Stimulated activated CD4-positive, alpha-beta T cell treated with anti-CD3 and anti-CD28 coated beads, Interleukin-1b, Interleukin-23, amount 100 ng/mL, for 4 hours (primary cell): ENCODE results near the gene ACTL6B.
"Not testable (repeated sequence)": the region's sequence is repeated elsewhere in the genome, so short reads cannot be mapped to it uniquely, and the experiment has no call there.

Experiments
- DNase-seq, 2 donors: peaks; one replicate each; pipeline ENCODE4 v3.0.0-alpha.2; 2020; ENCODE audit warnings: low read depth in 2 of 2

ACTL6B gene

GRCh38 chr7:100671353-100672327 is 15.4 kb upstream of the ACTL6B start:
- DNase-seq, result no peak

GRCh38 chr7:100670074-100670473 is 13.8 kb upstream of the ACTL6B start:
- no peak for DNase-seq

DNA sequence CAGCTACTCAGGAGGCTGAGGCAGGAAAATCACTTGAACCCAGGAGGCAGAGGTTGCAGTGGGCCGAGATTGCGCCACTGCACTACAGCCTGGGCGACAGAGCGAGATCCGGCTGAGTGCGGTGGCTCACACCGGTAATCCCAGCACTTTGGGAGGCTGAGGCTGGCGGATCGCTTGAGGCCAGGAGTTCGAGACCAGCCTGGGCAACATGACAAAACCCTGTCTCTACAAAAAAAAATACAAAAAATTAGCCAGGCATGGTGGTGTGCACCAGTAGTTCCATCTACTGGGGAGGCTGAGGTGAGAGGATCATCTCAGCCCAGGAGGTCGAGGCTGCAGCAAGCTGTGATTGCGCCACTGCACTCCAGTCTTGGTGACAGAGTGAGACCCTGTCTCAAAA is 12.9 kb upstream of the ACTL6B start:
- not testable (repeated sequence) for DNase-seq

DNA sequence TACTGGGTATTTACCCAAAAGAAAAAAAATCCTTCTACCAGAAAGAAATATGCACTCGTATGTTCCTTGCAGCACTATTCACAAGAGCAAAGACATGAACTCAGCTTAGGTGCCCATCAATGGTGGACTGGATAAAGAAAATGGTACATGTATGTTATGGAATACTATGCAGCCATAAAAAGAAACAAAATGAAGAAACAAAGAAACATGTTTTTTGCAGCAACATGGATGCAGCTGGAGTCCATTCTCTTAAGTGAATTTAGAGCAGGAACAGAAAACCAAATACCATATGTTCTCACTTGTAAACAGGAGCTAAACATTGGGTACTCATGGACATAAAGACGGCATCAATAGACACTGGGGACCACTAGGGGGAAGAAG is 11.8 kb upstream of the ACTL6B start:
- DNase-seq, result no peak

DNA sequence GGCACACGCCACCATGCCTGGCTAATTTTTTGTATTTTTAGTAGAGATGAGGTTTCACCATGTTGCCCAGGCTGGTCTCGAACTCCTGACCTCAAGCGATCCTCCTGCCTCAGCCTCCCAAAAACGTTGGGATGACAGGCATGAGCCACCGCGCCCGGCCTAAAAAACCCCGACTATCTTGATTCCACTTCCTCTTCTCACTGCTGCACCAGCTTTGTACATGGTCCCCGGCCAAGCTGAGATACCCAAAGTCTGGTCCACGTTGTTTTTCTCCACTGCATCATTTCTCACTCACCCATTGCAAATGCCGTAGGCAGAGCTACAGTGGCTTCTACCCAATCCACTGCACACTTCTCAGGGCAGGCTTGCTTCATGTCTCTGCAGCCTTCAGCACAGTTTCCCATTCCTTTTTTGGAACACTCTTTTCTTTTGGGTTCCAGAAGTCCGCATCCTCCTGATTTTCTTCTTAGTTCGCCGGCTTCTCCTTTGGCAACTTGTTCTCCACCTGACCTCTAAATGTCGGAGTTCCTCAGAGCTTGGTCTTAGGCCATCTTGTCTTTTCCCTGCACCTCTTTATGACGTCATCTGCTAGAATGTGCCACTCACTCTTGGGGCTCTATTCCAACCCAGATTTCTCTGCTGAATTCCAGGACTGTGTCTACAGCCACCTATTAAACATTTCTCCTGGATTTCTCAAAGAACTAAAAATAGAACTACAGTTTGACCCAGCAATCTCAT is 11.3 kb upstream of the ACTL6B start:
- no peak for DNase-seq

GRCh38 chr7:100665168-100665726 is 9.0 kb upstream of the ACTL6B start:
- no peak for DNase-seq

DNA sequence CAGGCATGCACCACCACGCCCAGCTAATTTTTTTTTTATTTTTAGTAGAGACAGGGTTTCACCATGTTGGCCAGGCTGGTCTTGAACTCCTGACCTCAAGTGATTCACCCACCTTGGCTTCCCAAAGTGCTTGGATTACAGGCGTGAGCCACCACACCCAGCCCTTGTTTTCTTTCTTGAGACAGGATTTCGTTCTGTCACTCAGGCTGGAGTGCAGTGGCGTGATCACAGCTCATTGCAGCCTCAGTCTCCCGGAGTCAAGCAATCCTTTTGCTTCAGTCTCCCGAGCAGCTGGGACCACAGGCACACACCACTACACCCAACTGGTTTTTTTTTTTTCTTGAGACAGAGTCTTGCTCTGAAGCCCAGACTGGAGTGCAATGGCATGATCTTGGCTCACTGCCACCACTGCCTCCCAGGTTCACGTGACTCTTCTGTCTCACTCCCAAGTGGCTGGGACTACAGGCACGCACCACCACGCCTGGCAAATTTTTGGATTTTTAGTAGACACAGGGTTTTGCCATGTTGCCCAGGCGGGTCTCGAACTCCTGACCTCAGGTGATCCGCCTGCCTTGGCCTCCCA is 6.0 kb upstream of the ACTL6B start:
- DNase-seq, result not testable (repeated sequence)

DNA sequence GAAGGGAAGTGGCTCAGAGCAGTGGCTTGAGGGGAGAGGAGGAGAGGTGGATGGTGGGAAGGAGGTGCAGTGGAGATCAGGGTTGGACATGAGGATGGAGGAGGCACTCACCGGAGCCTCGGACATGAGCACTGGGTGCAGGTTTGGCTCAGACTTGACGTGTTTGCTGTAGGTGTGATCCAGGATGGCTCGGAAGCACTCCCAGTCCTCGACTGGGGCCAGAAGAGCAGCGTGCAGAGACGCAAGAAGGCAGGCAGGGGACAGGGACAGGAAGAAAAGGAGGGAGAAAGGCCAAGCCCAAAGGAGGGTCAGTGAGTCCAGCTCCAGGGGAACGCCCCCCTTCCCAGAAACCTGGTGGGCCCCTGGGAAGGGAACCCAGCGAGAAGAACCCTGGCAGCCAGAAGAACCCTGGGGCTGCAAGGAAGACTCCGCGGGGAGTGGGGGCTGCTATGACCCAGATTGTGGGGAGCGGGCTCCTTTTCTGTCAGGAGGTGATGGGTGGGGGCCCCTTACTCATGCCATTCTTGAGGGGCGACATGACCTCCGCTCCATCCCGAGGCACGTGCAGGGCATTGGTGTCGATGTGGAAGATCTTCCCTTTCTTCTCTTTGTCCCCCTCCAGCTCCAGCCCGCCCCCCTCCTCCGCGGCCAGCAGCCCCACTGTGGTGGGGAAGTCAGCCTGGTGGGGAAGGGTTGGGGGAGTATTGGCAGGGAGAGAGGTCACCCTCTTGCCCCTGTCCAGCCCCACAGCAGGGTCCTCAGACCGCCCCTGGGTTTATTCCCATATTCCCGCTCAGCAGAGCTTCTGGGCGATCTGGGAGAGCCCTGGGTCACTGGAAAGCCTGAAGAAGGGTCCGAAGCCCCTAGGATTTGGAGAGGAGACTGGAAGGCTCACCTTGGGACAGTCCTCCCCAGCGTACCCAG is 1.1 kb downstream of the ACTL6B start:
- no peak for DNase-seq

- no peak for DNase-seq
These were observed 6.3 kb downstream of the ACTL6B start for GRCh38 chr7:100649826-100650565.

DNA sequence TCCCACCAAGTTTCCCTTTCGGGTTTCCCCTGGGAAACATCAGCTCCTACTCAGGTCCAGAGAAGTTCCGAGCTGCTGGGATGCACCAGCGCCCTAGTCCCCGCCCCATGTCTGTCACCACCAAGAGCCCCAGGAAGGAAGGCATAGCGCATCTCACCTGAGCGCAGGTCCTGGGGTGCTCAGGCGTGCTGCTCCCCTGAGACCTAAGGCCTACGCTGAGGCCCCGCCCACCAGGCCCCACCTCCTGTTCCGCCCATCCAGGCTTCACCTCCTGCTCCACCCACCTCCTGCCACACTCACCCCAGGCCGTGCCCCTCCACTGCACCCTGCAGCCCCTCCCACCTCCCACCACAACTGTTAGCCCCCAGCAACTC is 13.7 kb downstream of the ACTL6B start:
- no peak for DNase-seq

DNA sequence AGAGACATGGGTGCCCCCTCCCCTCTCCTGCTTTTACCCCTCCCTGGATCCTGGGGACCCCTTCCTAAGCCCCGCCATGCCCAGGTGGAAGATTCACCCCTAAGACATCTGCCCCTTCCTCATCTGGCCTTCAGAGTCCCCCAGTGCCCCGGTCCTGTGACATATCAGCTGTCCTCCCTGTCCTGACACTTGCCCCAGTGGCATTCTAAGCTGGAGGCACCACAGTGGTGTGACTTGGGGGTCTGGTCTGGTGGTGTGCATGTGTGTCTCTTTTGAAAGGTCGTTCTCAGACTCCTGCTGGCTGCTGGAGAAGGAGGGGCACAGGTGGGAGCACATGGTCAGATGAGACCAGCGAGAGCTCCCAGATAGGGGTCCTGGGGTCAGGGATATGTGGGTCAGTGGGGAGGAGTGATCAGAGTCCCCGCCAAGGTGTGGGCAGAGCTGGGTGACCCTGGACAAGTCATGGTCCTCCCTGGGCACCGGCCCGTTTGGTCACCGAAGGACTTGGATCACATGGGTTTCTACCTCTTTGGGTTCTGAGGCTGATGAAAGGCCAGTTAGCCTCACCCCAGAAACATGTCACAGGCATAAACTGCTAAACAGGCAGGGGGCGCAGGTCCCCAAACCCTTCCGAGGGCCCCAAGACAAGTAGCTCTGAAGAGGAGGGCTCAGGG is 14.3 kb downstream of the ACTL6B start:
- no peak for DNase-seq

DNA sequence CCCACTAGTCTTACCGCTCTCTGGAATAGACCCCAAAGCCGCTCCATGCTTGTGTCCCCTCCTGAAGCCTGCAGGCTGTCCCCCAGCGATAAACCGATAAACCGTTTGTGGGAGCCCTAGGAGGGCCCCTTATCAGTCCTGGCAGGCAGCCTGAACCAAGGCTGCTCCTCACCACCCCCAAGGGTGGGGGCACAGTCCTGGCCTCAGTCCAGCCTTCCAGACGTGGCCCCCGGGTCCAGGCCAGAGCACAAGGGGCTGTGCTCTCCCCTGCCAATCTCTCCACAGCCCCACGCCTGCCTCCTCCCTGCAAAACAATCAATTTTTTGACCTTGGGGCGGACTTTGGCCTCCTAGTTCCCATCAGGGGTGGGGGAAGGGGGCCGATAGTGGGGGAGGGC is 14.8 kb downstream of the ACTL6B start, which contains the start of gene TFR2:
TFR2 (minus strand) TSS at position 90 of the 397 bp plus-strand sequence; CDS start at position 47, 43 bp downstream.
- DNase-seq, result no peak

DNA sequence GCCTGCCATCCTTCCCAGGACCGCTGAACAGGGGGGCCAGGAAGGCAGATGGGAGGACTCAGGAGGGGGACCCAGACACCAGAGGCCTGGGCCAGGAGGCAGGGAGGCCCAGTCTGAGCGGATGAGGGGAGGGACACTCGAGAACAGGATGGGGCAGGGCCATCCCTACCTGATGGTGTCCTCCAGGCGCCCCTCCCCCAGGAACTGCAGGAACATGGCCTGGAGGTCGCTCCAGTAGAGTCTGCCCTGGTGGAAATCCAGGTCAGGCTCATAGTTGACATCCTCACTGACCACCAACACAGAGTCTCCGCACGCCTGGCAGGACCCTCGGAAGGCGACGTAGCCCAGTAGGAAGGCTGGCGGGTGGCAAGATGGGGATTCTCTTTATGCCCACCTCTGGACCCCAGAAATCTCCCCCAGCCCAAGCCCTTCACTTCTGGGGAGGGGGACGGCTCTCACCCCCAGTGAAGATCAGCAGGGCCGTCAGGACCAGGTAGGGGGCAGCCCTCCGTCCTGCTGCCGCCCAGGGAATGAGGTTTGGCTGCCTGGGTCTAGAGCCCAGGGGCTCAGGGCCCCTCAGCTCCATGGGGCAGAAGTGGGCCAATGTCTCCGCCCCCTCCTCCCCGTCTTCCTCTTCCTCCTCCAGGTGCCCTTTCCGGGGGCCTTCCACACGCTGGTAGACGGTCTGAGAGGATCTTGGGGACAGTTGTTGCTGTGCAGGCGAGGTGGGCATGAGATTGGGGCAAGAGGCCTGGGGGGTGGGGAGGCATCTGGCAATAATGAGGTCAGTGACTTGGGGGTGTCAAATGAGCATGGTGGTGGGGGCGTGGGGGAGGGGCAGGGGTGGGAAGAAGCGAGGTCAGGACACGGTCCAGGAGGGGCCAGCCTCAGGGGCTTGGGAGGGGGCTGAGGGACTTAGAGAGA is 15.5 kb downstream of the ACTL6B start:
- DNase-seq, result no peak

DNA sequence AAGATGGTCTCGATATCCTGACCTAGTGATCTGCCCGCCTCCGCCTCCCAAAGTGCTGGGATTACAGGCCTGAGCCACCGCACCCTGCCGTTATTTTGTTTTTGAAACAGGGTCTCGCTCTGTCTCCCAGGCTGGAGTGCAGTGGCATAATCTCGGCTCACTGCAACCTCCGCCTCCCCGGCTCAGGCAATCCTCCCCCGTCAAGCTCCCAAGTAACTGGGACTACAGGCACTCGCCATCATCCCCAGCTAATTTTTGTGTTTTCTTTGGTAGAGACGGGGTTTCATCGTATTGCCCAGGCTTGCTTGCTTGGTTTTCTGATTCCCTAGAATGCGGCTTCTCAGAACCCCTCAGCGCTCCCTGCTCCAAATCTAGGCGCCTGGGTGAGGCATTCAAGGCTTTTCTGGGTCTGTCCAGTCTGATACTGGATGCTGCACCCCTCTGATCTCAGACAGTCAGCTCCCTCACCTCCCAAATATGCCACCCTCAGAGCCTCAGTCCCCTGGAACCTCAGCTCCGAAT is 16.2 kb downstream of the ACTL6B start:
- DNase-seq, result no peak

GRCh38 chr7:100632951-100633717 is 23.1 kb downstream of the ACTL6B start:
- peak; percentile 27 to 56 for DNase-seq

DNA sequence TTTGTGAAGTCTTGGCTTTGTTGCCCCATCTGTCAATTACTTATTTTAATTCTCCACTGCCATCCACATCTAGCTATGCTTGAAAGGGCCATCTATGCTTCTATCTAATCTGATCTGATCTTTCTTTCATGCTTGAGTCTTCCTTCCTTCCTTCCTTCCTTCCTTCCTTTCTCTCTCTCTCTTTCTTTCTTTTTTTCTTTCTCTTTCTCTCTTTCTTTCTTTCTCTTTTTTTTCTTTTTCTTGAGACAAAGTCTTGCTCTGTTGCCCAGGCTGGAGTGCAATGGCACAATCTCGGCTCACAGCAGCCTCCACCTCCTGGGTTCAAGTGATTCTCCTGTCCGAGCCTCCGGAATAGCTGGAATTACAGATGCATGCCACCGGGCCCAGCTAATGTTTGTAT is 26.2 kb downstream of the ACTL6B start:
- DNase-seq, result no peak

DNA sequence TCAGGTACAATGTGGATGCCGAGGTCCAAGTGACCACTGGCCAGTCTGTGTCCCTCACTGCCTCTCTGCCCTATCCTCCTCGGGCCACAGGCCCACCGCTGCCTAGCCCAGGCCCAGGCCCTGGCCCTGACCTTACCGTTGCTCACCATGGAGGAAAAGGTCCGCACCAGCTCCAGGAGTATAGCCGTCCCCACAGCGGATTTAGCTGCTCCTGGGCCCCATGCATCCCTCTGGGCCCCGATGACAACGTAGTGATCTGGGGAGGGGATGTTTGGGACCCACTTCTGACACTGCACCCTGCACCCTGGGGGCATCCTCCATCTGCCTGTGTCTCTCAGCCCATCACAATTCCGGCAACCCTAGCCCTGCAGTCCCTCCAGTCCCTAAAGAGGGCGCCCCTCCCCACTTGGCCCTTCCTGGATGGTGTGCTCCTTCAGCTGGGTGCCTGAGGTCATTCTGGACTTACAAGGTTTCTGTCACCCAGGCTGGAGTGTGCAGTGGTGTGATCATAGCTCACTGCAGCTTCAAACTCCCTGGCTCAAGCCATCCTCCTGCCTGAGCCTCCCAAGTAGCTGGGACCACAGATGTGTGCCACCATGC is 27.0 kb downstream of the ACTL6B start:
- no peak for DNase-seq
